ENCODE data around the gene OIT3. TPM values are rescaled to one million over a fixed set of nuclear protein-coding genes. Genes with fewer than 3 reads are reported as not detected.

Gene OIT3
- total and polyA plus RNA-seq, 2 of the 8 experiments (the other 6 are each of a cell fraction or from before 2014, with no cell fraction given), result not detected

- no peaks in the 10 kb centered on the region for H4K20me1 ChIP-seq (replicated peaks in 1 of 2; ENCODE audit: control insufficient read depth in 1 of 2, insufficient read depth in 2 of 2, low read length in 2 of 2)
- no peak overlapping the region for H3K9ac ChIP-seq (replicated peaks in 1 of 4; ENCODE audit: extremely low read depth in 1 of 4, low read depth in 3 of 4, low read length in 3 of 4)
- no peak overlapping the region for H3K14ac ChIP-seq (ENCODE audit: insufficient read length)
- H3K79me2 ChIP-seq (ENCODE audit: control insufficient read depth in 1 of 2, insufficient read depth in 2 of 2, low read length in 2 of 2), result no peaks in the 10 kb centered on the region
- H3K4me1 ChIP-seq (replicated peaks in 1 of 4; ENCODE audit: control insufficient read depth in 3 of 4, insufficient read depth in 4 of 4, low read length in 3 of 4), result no peaks in the 10 kb centered on the region
- FAIRE-seq, result no peak
- H3K4me3 ChIP-seq (ENCODE audit: extremely low read depth in 1 of 4, insufficient read depth in 2 of 4, low read depth in 3 of 4, low read length in 4 of 4), result no peak overlapping the region
- H3K4me2 ChIP-seq (ENCODE audit: insufficient read depth in 1 of 2, low read depth in 2 of 2, low read length in 2 of 2), result no peak overlapping the region
- no peak overlapping the region for H4K8ac ChIP-seq (ENCODE audit: extremely low read depth, insufficient read depth, low read length)
- H2BK12ac ChIP-seq (ENCODE audit: low read depth, low read length), result no peak overlapping the region
- 0 out of 2 replicates have a peak overlapping the region, but pooled peaks have one; percentile 23 for H2AFZ ChIP-seq (ENCODE audit: low read length)
- no peaks in the 10 kb centered on the region for H3K23me2 ChIP-seq (ENCODE audit: low read depth, low read length)
- H3K23ac ChIP-seq (ENCODE audit: insufficient read length), result no peak overlapping the region
- ChIA-PET POLR2A (ENCODE audit: partially characterized antibody) (interaction anchor here (0.7 kb wide), 1 partner anchor 602 kb away, joined by 5 read pairs; no protein-coding TSS in a partner anchor), CTCF (ENCODE audit: partially characterized antibody) (no interaction called here)
- no peaks in the 10 kb centered on the region for H3K9me3 ChIP-seq (ENCODE audit: insufficient read depth in 2 of 2, low read depth in 1 of 2, low read length in 1 of 2)
- DNase-seq (ENCODE audit: low read depth in 1 of 2, low spot score in 2 of 2), result no peak
- no peaks in the 10 kb centered on the region for H3K36me3 ChIP-seq (ENCODE audit: control insufficient read depth in 2 of 4, insufficient read depth in 4 of 4, low read length in 3 of 4)
- no peak overlapping the region for H3K4ac ChIP-seq (replicated peaks; ENCODE audit: insufficient read length, low read depth, low read length)
- no peaks in the 10 kb centered on the region for H3K27me3 ChIP-seq (replicated peaks in 1 of 4; ENCODE audit: control insufficient read depth in 3 of 4, extremely low read depth in 1 of 4, insufficient read depth in 3 of 4, low read length in 3 of 4)
- H3K27ac ChIP-seq (ENCODE audit: low read depth, low read length), result no peak overlapping the region
- H3K79me1 ChIP-seq (ENCODE audit: low read depth, low read length), result no peaks in the 10 kb centered on the region
- no peak overlapping the region for H2BK5ac ChIP-seq (ENCODE audit: low read depth, low read length)
- 91% methylated on average over 2 of the region's 2 CpGs; no CpG with 5 or more reads in 1 of the 2 experiments for WGBS, 2 experiments (ENCODE audit: extremely low coverage in 1 of 2, insufficient coverage in 1 of 2, insufficient read length in 1 of 2, insufficient replicate concordance in 2 of 2, low coverage in 1 of 2, low lambda C conversion rate in 2 of 2, missing lambda C conversion rate in 1 of 2)
- H2BK20ac ChIP-seq (ENCODE audit: low read length), result no peak overlapping the region
- H2AK5ac ChIP-seq (ENCODE audit: low read depth, low read length), result no peak overlapping the region
- H2BK120ac ChIP-seq (replicated peaks; ENCODE audit: low read depth, low read length), result no peak overlapping the region
- no peak overlapping the region for H3K56ac ChIP-seq (replicated peaks; ENCODE audit: insufficient read length, low read depth, low read length)
- no peak overlapping the region for H3K18ac ChIP-seq (ENCODE audit: extremely low read depth, low read length)
- H4K5ac ChIP-seq (ENCODE audit: insufficient read length, low read depth, low read length), result no peak overlapping the region
- H4K91ac ChIP-seq (replicated peaks; ENCODE audit: insufficient read length, low read length), result no peak overlapping the region
- H2BK15ac ChIP-seq (ENCODE audit: low read length), result no peak overlapping the region
- TF ChIP-seq KDM4A (IDR thresholded peaks at IDR 0.05; ENCODE audit: low read depth, low read length, severe bottlenecking) (no peak), TBP (IDR thresholded peaks at IDR 0.05; ENCODE audit: low read depth, low read length) (no peak), MAX (IDR thresholded peaks at IDR 0.05) (no peak), CTBP2 (IDR thresholded peaks at IDR 0.05; ENCODE audit: borderline replicate concordance, insufficient read depth, insufficient read length, low read length) (no peak), YY1 (IDR thresholded peaks at IDR 0.05; ENCODE audit: low read depth, low read length) (no peak), EP300 (IDR thresholded peaks at IDR 0.05; ENCODE audit: borderline replicate concordance in 1 of 2, low read depth in 2 of 2, low read length in 2 of 2) (no peak), BRCA1 (IDR thresholded peaks at IDR 0.05; ENCODE audit: low read depth, low read length) (no peak), BCL11A (IDR thresholded peaks at IDR 0.05; ENCODE audit: low read depth in 2 of 2, low read length in 2 of 2) (no peak), ATF2 (IDR thresholded peaks at IDR 0.05; ENCODE audit: low read length) (no peak), SAP30 (IDR thresholded peaks at IDR 0.05; ENCODE audit: insufficient read depth, insufficient replicate concordance, low read length) (no peak), CREB1 (IDR thresholded peaks at IDR 0.05) (no peak), RAD21 (IDR thresholded peaks at IDR 0.05 in 1 of 2, conservative IDR thresholded peaks at IDR 0.05 in 1 of 2; ENCODE audit: low read depth in 2 of 2, low read length in 2 of 2) (no peak)
These were observed 36.7 kb downstream of the OIT3 start for GRCh38 chr10:72930276-72930675.

Measured in H1 (cell line).